D721Med (cell line): ENCODE results near the gene SLC11A2.

Source experiments
- DNase-seq: peaks from one replicate; pipeline ENCODE4 v3.0.0; 2011; ENCODE audit warnings: low spot score; ENCODE audit not compliant: insufficient read length
- FAIRE-seq: peaks from 2 replicates; lab custom pipeline; 2011; peaks lifted over from hg19 to GRCh38; lab: Jason Lieb, UNC
- CTCF ChIP-seq: IDR thresholded peaks from 2 replicates; pipeline ENCODE4 v1.5.1; 2012; ENCODE audit warnings: mild to moderate bottlenecking, control low read depth; ENCODE audit not compliant: insufficient read depth; ENCODE audit errors: missing control alignments

The SLC11A2 gene

DNA sequence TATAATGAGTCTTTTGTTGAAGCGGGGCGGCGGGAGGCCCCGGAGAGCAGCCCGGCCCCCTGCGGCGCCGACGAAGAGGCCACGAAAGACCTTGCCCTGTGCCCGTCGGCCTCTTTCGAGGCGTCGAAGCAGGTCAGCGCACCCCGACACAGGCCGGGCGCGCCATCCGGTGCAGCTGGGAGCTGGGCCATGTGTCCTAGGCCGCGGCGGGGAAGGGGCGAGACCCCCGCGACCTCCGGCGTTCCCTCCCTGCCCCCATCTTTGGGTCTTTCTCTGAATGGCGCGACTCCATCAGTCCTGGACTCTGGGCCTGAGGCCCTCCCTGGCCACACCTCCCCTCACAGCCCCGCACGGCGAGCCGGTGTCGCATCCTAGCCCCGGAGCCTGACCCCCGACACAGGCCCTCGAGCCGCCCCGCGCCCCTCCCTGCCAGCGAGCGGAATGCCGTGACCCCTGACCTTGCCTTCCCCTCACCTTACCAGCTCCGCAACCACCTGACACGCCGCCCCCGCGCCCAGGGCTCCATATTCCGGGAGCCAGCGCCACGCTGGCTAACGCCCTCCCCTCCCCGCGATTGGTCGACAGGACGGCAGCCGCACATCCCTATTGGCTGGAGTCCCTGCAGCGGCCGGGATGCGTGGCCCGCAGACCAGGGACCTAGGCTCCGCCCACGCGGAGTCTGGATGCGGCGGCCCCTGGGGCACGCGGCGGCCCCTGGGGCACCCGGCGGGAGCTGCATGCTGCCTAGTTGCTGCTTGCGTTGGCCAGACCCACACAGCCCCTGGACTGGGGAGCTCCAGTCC lies at the start of gene SLC11A2:
Gene SLC11A2, minus strand, starts transcription at position 549 of the 803 bp plus-strand sequence. CDS start 15,656 bp downstream, outside the sequence.
- FAIRE-seq (no peak), DNase-seq (peak; percentile 93)
- no peak for TF ChIP-seq CTCF

DNA sequence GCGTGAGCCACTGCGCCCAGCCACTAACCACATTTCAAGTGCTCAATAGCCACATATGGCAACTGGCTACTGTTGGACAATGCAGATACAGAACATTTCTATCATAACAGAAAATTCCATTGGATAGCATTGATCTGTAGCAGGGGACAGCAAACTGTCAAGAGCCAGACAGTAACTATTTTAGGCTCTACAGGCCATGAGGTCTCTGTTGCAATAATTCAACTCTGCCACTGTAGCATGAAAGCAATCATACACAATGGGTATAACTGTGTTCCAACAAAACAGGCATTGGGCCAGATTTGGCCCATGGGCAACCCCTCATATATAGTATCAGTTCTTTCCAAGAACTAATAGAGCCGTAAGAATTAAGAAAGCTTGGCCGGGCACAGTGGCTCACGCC lies 49.2 kb upstream of the SLC11A2 start:
- no peak for DNase-seq
- no peak for TF ChIP-seq CTCF
- FAIRE-seq, result no peak

GRCh38 chr12:51071663-51072062 lies 45.5 kb upstream of the SLC11A2 start:
- FAIRE-seq, result no peak

DNA sequence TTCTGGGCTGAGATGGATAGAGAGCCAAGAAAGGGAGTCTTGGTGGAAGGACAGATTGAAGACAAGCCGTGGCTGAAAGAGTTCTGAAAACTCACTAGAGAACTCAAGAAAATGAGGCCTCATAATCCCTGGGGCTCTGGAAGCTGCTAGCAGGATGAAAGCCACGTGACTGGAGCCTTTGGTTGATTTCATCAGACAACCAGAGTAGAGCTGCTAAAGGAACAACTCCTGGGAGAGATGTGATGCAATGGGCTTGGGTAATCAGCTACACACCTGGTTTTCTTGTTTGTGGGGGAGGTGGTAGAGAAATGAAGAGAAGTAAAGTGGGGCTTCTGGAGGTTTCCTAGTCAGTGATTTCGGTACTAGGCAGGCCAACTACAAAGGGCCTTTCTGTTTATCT lies 43.8 kb upstream of the SLC11A2 start:
- TF ChIP-seq CTCF, result no peak

More at GRCh38 chr12:51071663-51072062, 45.5 kb upstream of the SLC11A2 start:
- no peak for DNase-seq
- no peak for TF ChIP-seq CTCF

DNA sequence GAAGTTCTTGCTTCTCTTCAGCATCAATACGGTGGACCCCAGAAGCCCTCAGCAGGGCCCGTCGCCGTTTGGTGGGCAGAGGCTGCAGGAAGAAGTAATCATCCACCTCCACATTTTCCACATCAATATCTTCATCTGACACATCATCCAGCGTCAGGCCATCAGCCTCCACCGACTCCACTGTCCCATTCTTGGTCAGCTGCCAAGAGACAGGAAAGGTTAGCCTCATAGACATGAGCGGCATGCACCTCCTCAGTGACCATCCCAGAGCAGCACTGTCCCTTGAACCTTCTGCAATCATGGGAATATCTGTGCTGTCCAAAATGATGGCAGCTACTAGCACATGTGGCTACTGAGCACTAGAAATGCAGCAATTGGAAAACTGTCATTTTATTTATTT lies 41.6 kb upstream of the SLC11A2 start:
- no peak for TF ChIP-seq CTCF
- no peak for DNase-seq
- FAIRE-seq, result no peak

More for the DNA sequence above, 43.8 kb upstream of the SLC11A2 start:
- FAIRE-seq, result no peak
- DNase-seq, result no peak

GRCh38 chr12:51067229-51067628 lies 41.0 kb upstream of the SLC11A2 start:
- TF ChIP-seq CTCF, result no peak
- FAIRE-seq (no peak), DNase-seq (no peak)

DNA sequence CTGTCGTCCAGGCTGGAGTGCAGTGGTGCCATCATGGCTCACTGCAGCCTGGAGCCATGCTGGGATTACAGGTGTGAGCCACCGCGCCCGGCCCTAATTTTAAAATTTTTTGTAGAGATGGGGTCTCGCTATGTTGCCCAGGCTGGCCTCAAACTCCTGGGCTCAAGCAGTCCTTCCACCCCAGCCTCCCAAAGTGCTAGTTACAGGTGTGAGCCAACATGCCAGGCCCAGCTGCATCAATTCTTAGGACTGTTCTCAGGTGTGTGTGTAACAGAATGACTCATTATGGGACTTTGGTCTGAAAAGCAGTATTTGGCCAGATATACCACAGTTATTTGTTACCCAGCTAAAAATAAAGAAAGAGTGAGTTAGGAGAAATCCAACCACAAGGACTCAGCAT lies 39.3 kb upstream of the SLC11A2 start:
- no peak for TF ChIP-seq CTCF
- FAIRE-seq (no peak), DNase-seq (no peak)
